HEK293T (cell line): ENCODE results near the gene CCSER1.

Experiments
- ARNT ChIP-seq: fragments of 450-650 bp; IDR thresholded peaks from 2 replicates; pipeline ENCODE4 v1.6.1; 2017; ENCODE audit warnings: mild to moderate bottlenecking
- BHLHE40 ChIP-seq: fragments of 450-650 bp; IDR thresholded peaks from 2 replicates; pipeline ENCODE4 v1.6.1; 2016; ENCODE audit warnings: mild to moderate bottlenecking, moderate library complexity, borderline replicate concordance
- CTBP1 ChIP-seq: fragments of 450-650 bp; IDR thresholded peaks from 2 replicates; pipeline ENCODE4 v1.6.1; 2016; ENCODE audit warnings: borderline replicate concordance
- ELF4 ChIP-seq: fragments of 450-650 bp; IDR thresholded peaks from 2 replicates; pipeline ENCODE4 v1.6.1; 2017; ENCODE audit warnings: antibody characterized with exemption
- FOXK2 ChIP-seq: fragments of 450-650 bp; IDR thresholded peaks from 2 replicates; pipeline ENCODE4 v1.6.1; 2016; ENCODE audit warnings: mild to moderate bottlenecking
- FOXM1 ChIP-seq: fragments of 450-650 bp; IDR thresholded peaks from 2 replicates; pipeline ENCODE4 v1.6.1; 2017; ENCODE audit warnings: mild to moderate bottlenecking, borderline replicate concordance
- HDGF ChIP-seq: fragments of 450-650 bp; IDR thresholded peaks from 2 replicates; pipeline ENCODE4 v1.6.1; 2017; ENCODE audit warnings: antibody characterized with exemption, borderline replicate concordance
- L3MBTL2 ChIP-seq: fragments of 450-650 bp; conservative IDR thresholded peaks from 2 replicates; pipeline ENCODE4 v1.6.1; 2016; ENCODE audit warnings: mild to moderate bottlenecking
- LEF1 ChIP-seq: fragments of 450-650 bp; IDR thresholded peaks from 2 replicates; pipeline ENCODE4 v1.6.1; 2017; ENCODE audit warnings: mild to moderate bottlenecking, borderline replicate concordance
- NFRKB ChIP-seq: fragments of 450-650 bp; IDR thresholded peaks from 2 replicates; pipeline ENCODE4 v1.6.1; 2016; ENCODE audit warnings: mild to moderate bottlenecking, moderate library complexity
- PKNOX1 ChIP-seq: fragments of 450-650 bp; IDR thresholded peaks from 2 replicates; pipeline ENCODE4 v1.6.1; 2016
- SP1 ChIP-seq: fragments of 450-650 bp; IDR thresholded peaks from 2 replicates; pipeline ENCODE4 v1.6.1; 2017
- TARDBP ChIP-seq: fragments of 450-650 bp; IDR thresholded peaks from 2 replicates; pipeline ENCODE4 v1.6.1; 2016
- ZNF384 ChIP-seq: fragments of 450-650 bp; IDR thresholded peaks from 2 replicates; pipeline ENCODE4 v1.6.1; 2016

DNA sequence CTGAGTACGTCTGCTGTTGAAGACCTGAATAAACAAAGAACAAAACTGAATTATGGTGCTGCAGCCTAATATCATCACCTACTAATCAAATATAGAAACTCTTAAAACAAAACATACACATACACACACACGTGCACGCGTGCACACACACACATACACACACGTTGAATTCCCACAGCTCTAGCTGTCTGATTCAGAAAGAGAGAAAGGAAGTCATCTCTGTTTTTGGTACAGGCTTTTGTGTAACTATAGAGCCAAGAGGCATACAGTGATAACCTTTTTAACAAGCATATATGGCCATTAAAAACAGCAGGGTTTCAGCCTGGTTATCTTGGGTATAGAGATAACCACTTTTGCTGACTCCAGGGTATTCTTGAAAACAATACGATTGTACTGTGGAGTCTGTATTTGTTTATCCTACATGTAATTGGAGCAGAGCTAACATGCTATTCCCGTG lies 823.2 kb downstream of the CCSER1 start:
- TF ChIP-seq BHLHE40 (no peak), SP1 (no peak), TARDBP (no peak), ARNT (no peak), CTBP1 (peak; percentile 49; the same call in 1 of the 2 replicates), L3MBTL2 (no peak), LEF1 (no peak), FOXK2 (no peak), ZNF384 (no peak), NFRKB (no peak), HDGF (no peak), ELF4 (no peak), FOXM1 (0 out of 2 replicates have a peak, but pooled peaks have one; percentile 14), PKNOX1 (no peak)
